HepG2 (cell line): ENCODE measurements around the gene WNT3. TPM values are rescaled to one million over a fixed set of nuclear protein-coding genes. Genes with fewer than 3 reads are reported as not detected.

ENCODE experiments used
- ATF2 ChIP-seq: sonication (generic); formaldehyde crosslinking; IDR thresholded peaks from 2 replicates; pipeline ENCODE4 v1.4.0; 2020; ENCODE audit warnings: missing genetic modification reagents
- CBX2 ChIP-seq, 2 experiments: fragments of 200-600 bp in 1 of 2; sonication (generic); formaldehyde crosslinking in 1 of 2; IDR thresholded peaks; 2 replicates each; pipeline versions ENCODE4 v1.7.0 to v1.8.1; 2018 to 2022; ENCODE audit warnings: low read depth in 2 of 2, low read length in 1 of 2, mild to moderate bottlenecking in 1 of 2, missing genetic modification reagents in 1 of 2
- DNMT1 ChIP-seq: sonication (generic); formaldehyde crosslinking; IDR thresholded peaks from 2 replicates; pipeline ENCODE4 v1.5.1; 2020; ENCODE audit warnings: mild to moderate bottlenecking, missing genetic modification reagents
- GRHL1 ChIP-seq: sonication (generic); formaldehyde crosslinking; conservative IDR thresholded peaks from 2 replicates; pipeline ENCODE4 v1.8.0; 2022; ENCODE audit warnings: missing genetic modification reagents
- MLX ChIP-seq: IDR thresholded peaks from 2 replicates; pipeline ENCODE4 v1.6.1; 2016
- REL ChIP-seq: sonication (generic); formaldehyde crosslinking; conservative IDR thresholded peaks from 2 replicates; pipeline ENCODE4 v1.8.0; 2022; ENCODE audit warnings: mild to moderate bottlenecking, missing genetic modification reagents, moderate library complexity
- STAT6 ChIP-seq: sonication (generic); formaldehyde crosslinking; IDR thresholded peaks from 2 replicates; pipeline ENCODE4 v1.4.0; 2020; ENCODE audit warnings: missing genetic modification reagents, mild to moderate bottlenecking, borderline replicate concordance
- ZBTB43 ChIP-seq: sonication (generic); formaldehyde crosslinking; conservative IDR thresholded peaks from 2 replicates; pipeline ENCODE4 v1.4.0; 2020; ENCODE audit warnings: missing genetic modification reagents
- ZBTB44 ChIP-seq: sonication (generic); formaldehyde crosslinking; IDR thresholded peaks from 2 replicates; pipeline ENCODE4 v1.4.0; 2020; ENCODE audit warnings: missing genetic modification reagents
- ZNF17 ChIP-seq: sonication (generic); formaldehyde crosslinking; IDR thresholded peaks from 2 replicates; pipeline ENCODE4 v1.5.0; 2020; ENCODE audit warnings: mild to moderate bottlenecking, missing genetic modification reagents
- ZNF225 ChIP-seq: sonication (generic); formaldehyde crosslinking; IDR thresholded peaks from 2 replicates; pipeline ENCODE4 v1.4.0; 2020; ENCODE audit warnings: mild to moderate bottlenecking, missing genetic modification reagents
- ZNF281 ChIP-seq: sonication (generic); formaldehyde crosslinking; IDR thresholded peaks from 2 replicates; pipeline ENCODE4 v1.4.0; 2020; ENCODE audit warnings: missing genetic modification reagents, borderline replicate concordance
- ZNF44 ChIP-seq: sonication (generic); formaldehyde crosslinking; IDR thresholded peaks from 2 replicates; pipeline ENCODE4 v1.5.1; 2020; ENCODE audit warnings: mild to moderate bottlenecking, missing genetic modification reagents
- ZNF790 ChIP-seq: sonication (generic); formaldehyde crosslinking; IDR thresholded peaks from 2 replicates; pipeline ENCODE4 v1.8.0; 2022; ENCODE audit warnings: missing genetic modification reagents, mild to moderate bottlenecking, borderline replicate concordance
- polyA plus RNA-seq, 8 experiments: library from polyadenylated mRNA; depleted of rRNA in 3 of 8; stranded (reverse) in 7 of 8; unstranded in 1 of 8; fragments of >200 nt; fragmentation: Illumina TruSeq in 4 of 8; extraction: Trizol in 4 of 8; gene quantifications; 2 replicates each; pipeline versions ENCODE4 v1.2.1 to v1.2.3, GENCODE V29; 2011 to 2016; ENCODE audit warnings: low read depth in 4 of 8, missing spikeins in 1 of 8, mixed read lengths in 1 of 8; ENCODE audit not compliant: insufficient read depth in 1 of 8
- total RNA-seq, 5 experiments: library from RNA; depleted of rRNA; stranded (reverse); fragments of >200 nt; fragmentation: Illumina TruSeq; extraction: Trizol; gene quantifications; 2 replicates each; pipeline ENCODE4 v1.2.3, GENCODE V29; 2016; ENCODE audit warnings: low read depth in 1 of 5

WNT3 gene
- total and polyA plus RNA-seq, 2 of the 13 experiments (the other 11 are each of a cell fraction or from before 2014, with no cell fraction given): 8.5 to 10.3 TPM

- no peak for TF ChIP-seq ZBTB44 (CRISPR knock-in tag)
- no peak for TF ChIP-seq ZNF17
- no peak for TF ChIP-seq STAT6
- TF ChIP-seq CBX2 (IDR thresholded peaks at IDR 0.05; ENCODE audit: low read depth, low read length): no peak
- TF ChIP-seq CBX2 (CRISPR knock-in tag; IDR thresholded peaks at IDR 0.05; ENCODE audit: low read depth): no peak
- TF ChIP-seq ZNF281 (CRISPR knock-in tag): no peak
- no peak for TF ChIP-seq GRHL1 (CRISPR knock-in tag)
- TF ChIP-seq DNMT1 (CRISPR knock-in tag): peak; percentile 95
- no peak for TF ChIP-seq ATF2
- no peak for TF ChIP-seq ZBTB43 (CRISPR knock-in tag)
- TF ChIP-seq MLX (CRISPR knock-in tag): no peak
- no peak for TF ChIP-seq REL
- peak; percentile 54; the same call in 1 of the 2 replicates for TF ChIP-seq ZNF225 (CRISPR knock-in tag)
- TF ChIP-seq ZNF44 (CRISPR knock-in tag): no peak
- TF ChIP-seq ZNF790 (CRISPR knock-in tag): no peak
Observed at GRCh38 chr17:46841561-46842379, 23.3 kb upstream of the WNT3 start (continued).
